Large intestine (tissue), 3 donors: ENCODE data around the gene SNRNP35. TPM values are rescaled to one million over a fixed set of nuclear protein-coding genes. Genes with fewer than 3 reads are reported as not detected.
A peak's percentile ranks its signal among the peaks of the same experiment; 100 is the strongest.
"Not testable (repeated sequence)": the region's sequence is repeated elsewhere in the genome, so short reads cannot be mapped to it uniquely, and the experiment has no call there.

Experiments used
- DNase-seq, 2 donors: peaks; one replicate each; pipeline versions ENCODE4 v3.0.0 to v3.0.0-alpha.2; 2013
- H3K27ac ChIP-seq: one replicate; pipeline ENCODE4 v1.5.1; 2013; ENCODE audit warnings: low read length
- H3K27me3 ChIP-seq: 2 replicates; pipeline ENCODE4 v1.6.1; 2013; ENCODE audit warnings: low read length; ENCODE audit not compliant: control insufficient read depth, insufficient read depth
- H3K36me3 ChIP-seq: 2 replicates; pipeline ENCODE4 v1.6.1; 2013; ENCODE audit warnings: low read length; ENCODE audit not compliant: control insufficient read depth, insufficient read depth
- H3K4me1 ChIP-seq: one replicate; pipeline ENCODE4 v1.6.1; 2013; ENCODE audit warnings: low read length; ENCODE audit not compliant: control insufficient read depth, insufficient read depth
- H3K4me3 ChIP-seq: one replicate; pipeline ENCODE4 v1.5.1; 2013; ENCODE audit warnings: low read length
- H3K9me3 ChIP-seq: one replicate; pipeline ENCODE4 v1.6.1; 2013; ENCODE audit warnings: mild to moderate bottlenecking, low read depth, low read length, moderate library complexity; ENCODE audit not compliant: control insufficient read depth
- WGBS: methylation state at CpG from one replicate; pipeline ENCODE4 v1.1.5; 2013; ENCODE audit warnings: low lambda C conversion rate; ENCODE audit not compliant: insufficient coverage; 5-methylcytosine and 5-hydroxymethylcytosine counted together
- polyA plus RNA-seq: library from polyadenylated mRNA; unstranded; fragments of 120-200 nt; gene quantifications from one replicate; pipeline ENCODE4 v1.2.1, GENCODE V29; 2013

Gene SNRNP35
- polyA plus RNA-seq, 1 donor = 31.0 TPM

GRCh38 chr12:123431951-123432817, 25.8 kb upstream of the SNRNP35 start:
- H3K36me3 ChIP-seq, H3K4me3 ChIP-seq, DNase-seq, H3K27ac ChIP-seq, H3K27me3 ChIP-seq, H3K9me3 ChIP-seq: not testable (repeated sequence)
- 96% methylated on average over 5 of the region's 15 CpGs for WGBS
- peaks cover 10% of the 10 kb centered on the region for H3K4me1 ChIP-seq

GRCh38 chr12:123433615-123434014, 24.3 kb upstream of the SNRNP35 start:
- Histone ChIP-seq H3K27me3 (no peaks in the 10 kb centered on the region), H3K9me3 (peaks cover 2% of the 10 kb centered on the region), H3K4me3 (no peak overlapping the region), H3K27ac (no peak overlapping the region), H3K4me1 (peaks cover 10% of the 10 kb centered on the region), H3K36me3 (no peaks in the 10 kb centered on the region)
- no peak for DNase-seq
- WGBS = 100% methylated on average over 1 of the region's 6 CpGs

GRCh38 chr12:123435636-123436016, 22.3 kb upstream of the SNRNP35 start:
- H3K36me3 ChIP-seq = no peaks in the 10 kb centered on the region
- no peak overlapping the region for H3K27ac ChIP-seq
- no peak for DNase-seq
- H3K4me1 ChIP-seq = peaks cover 10% of the 10 kb centered on the region
- 20% methylated on average over 1 of the region's 5 CpGs for WGBS
- H3K9me3 ChIP-seq = peaks cover 2% of the 10 kb centered on the region
- H3K27me3 ChIP-seq = no peaks in the 10 kb centered on the region
- peak overlapping the region; percentile 69 for H3K4me3 ChIP-seq

GRCh38 chr12:123436017-123436964, 21.6 kb upstream of the SNRNP35 start, which contains the start of gene RILPL2:
TSS of gene RILPL2 (minus strand) at chr12:123436684. CDS start at chr12:123436420, 264 bp downstream.
- 27% methylated on average over 3 of the region's 69 CpGs for WGBS
- peaks cover 10% of the 10 kb centered on the region for H3K4me1 ChIP-seq
- no peaks in the 10 kb centered on the region for H3K36me3 ChIP-seq
- DNase-seq = peak; percentile 55 to 76
- H3K27ac ChIP-seq = no peak within 1 kb of the TSS
- no peaks in the 10 kb centered on the region for H3K27me3 ChIP-seq
- peaks cover 2% of the 10 kb centered on the region for H3K9me3 ChIP-seq
- H3K4me3 ChIP-seq = peak within 1 kb of the TSS; percentile 69

GRCh38 chr12:123441523-123442164, 16.3 kb upstream of the SNRNP35 start:
- H3K27me3 ChIP-seq = no peaks in the 10 kb centered on the region
- H3K9me3 ChIP-seq = no peaks in the 10 kb centered on the region
- no peak for DNase-seq
- H3K4me3 ChIP-seq = no peak overlapping the region
- H3K36me3 ChIP-seq = no peaks in the 10 kb centered on the region
- peaks cover 3% of the 10 kb centered on the region for H3K4me1 ChIP-seq
- 100% methylated on average over 1 of the region's 13 CpGs for WGBS
- no peak overlapping the region for H3K27ac ChIP-seq

- H3K9me3 ChIP-seq = no peaks in the 10 kb centered on the region
- DNase-seq = no peak
- no CpG with 5 or more reads among the region's 4 CpGs for WGBS
- H3K27me3 ChIP-seq = no peaks in the 10 kb centered on the region
- no peaks in the 10 kb centered on the region for H3K4me1 ChIP-seq
- H3K36me3 ChIP-seq = no peaks in the 10 kb centered on the region
- H3K27ac ChIP-seq = no peak overlapping the region
- no peak overlapping the region for H3K4me3 ChIP-seq
Observed at GRCh38 chr12:123442774-123443173, 15.2 kb upstream of the SNRNP35 start.

GRCh38 chr12:123444092-123445026, 13.6 kb upstream of the SNRNP35 start:
- no peak for DNase-seq
- H3K4me1 ChIP-seq = no peaks in the 10 kb centered on the region
- H3K36me3 ChIP-seq = no peaks in the 10 kb centered on the region
- no peaks in the 10 kb centered on the region for H3K27me3 ChIP-seq
- H3K9me3 ChIP-seq = no peaks in the 10 kb centered on the region
- no CpG with 5 or more reads among the region's 8 CpGs for WGBS
- H3K27ac ChIP-seq = no peak overlapping the region
- H3K4me3 ChIP-seq = no peak overlapping the region

- no peaks in the 10 kb centered on the region for H3K36me3 ChIP-seq
- peak in 1 of 2 donors; percentile 5 for DNase-seq
Observed at GRCh38 chr12:123445388-123446332, 12.3 kb upstream of the SNRNP35 start.

GRCh38 chr12:123446333-123446713, 11.6 kb upstream of the SNRNP35 start:
- H3K27ac ChIP-seq = no peak overlapping the region
- no peaks in the 10 kb centered on the region for H3K27me3 ChIP-seq
- no peaks in the 10 kb centered on the region for H3K4me1 ChIP-seq
- H3K9me3 ChIP-seq = no peaks in the 10 kb centered on the region
- H3K36me3 ChIP-seq = no peaks in the 10 kb centered on the region
- H3K4me3 ChIP-seq = no peak overlapping the region
- no CpG with 5 or more reads among the region's 4 CpGs for WGBS
- no peak for DNase-seq

More at GRCh38 chr12:123445388-123446332, 12.3 kb upstream of the SNRNP35 start:
- Histone ChIP-seq H3K4me1 (no peaks in the 10 kb centered on the region), H3K4me3 (no peak overlapping the region), H3K27me3 (no peaks in the 10 kb centered on the region), H3K9me3 (no peaks in the 10 kb centered on the region), H3K27ac (no peak overlapping the region)
- WGBS = 20% methylated on average over 1 of the region's 18 CpGs
